Breast epithelium (tissue), 4 donors: Measurements from ENCODE around the gene SLC5A6. TPM values are rescaled to one million over a fixed set of nuclear protein-coding genes. Genes with fewer than 3 reads are reported as not detected.

ENCODE experiments used
- DNase-seq, 2 donors: peaks; one replicate each; pipeline ENCODE4 v3.0.0-alpha.2; 2019; ENCODE audit warnings: low spot score in 2 of 2
- H3K27ac ChIP-seq, 2 donors: fragments of 200-600 bp; sonication (generic) in 1 of 2; one replicate each; pipeline ENCODE4 v1.5.1; 2016 to 2019; ENCODE audit warnings: mild to moderate bottlenecking in 1 of 2
- H3K27me3 ChIP-seq, 2 donors: fragments of 200-600 bp; sonication (generic) in 1 of 2; one replicate each; pipeline versions ENCODE4 v1.5.1 to v1.6.0; 2017 to 2019; ENCODE audit warnings: control low read depth in 1 of 2, mild to moderate bottlenecking in 1 of 2
- H3K36me3 ChIP-seq: fragments of 200-600 bp; one replicate; pipeline ENCODE4 v1.5.1; 2019
- H3K4me1 ChIP-seq, 2 donors: fragments of 200-600 bp; sonication (generic); one replicate each; pipeline ENCODE4 v1.5.1; 2016 to 2019; ENCODE audit warnings: control low read depth in 1 of 2
- H3K4me3 ChIP-seq, 3 donors: fragments of 200-600 bp; sonication (generic); 1 replicate in 2 of 3; 2 replicates in 1 of 3; pipeline ENCODE4 v1.5.1; 2016 to 2019; ENCODE audit warnings: mild to moderate bottlenecking in 3 of 3, moderate library complexity in 2 of 3
- H3K9me3 ChIP-seq, 2 donors: fragments of 200-600 bp; sonication (generic) in 1 of 2; one replicate each; pipeline ENCODE4 v1.5.1; 2016 to 2019; ENCODE audit warnings: control low read depth in 1 of 2
- CTCF ChIP-seq, 3 donors: fragments of 450-650 bp; IDR thresholded peaks; one replicate each; pipeline ENCODE4 v1.5.1; 2016 to 2017; ENCODE audit warnings: antibody characterized with exemption in 3 of 3, mild to moderate bottlenecking in 3 of 3, moderate library complexity in 3 of 3
- POLR2A ChIP-seq: fragments of 450-650 bp; IDR thresholded peaks from one replicate; pipeline ENCODE4 v1.6.1; 2016; ENCODE audit warnings: antibody characterized with exemption, mild to moderate bottlenecking, moderate library complexity
- POLR2AphosphoS5 ChIP-seq, 3 donors: sonication (generic); formaldehyde crosslinking; IDR thresholded peaks; one replicate each; pipeline ENCODE4 v1.6.1; 2017; ENCODE audit warnings: antibody characterized with exemption in 3 of 3
- intact Hi-C: fragments of 100-400 bp; cut with DNase I; formaldehyde crosslinking; loops from one replicate; pipeline ENCODE4 v1.15.1; 2023; ENCODE audit warnings: low total_unique reads
- total RNA-seq, 3 donors: library from RNA; depleted of rRNA; stranded (reverse); fragments of >200 nt; gene quantifications; one replicate each; pipeline ENCODE4 v1.1.0, GENCODE V29; 2016

The SLC5A6 gene
- total RNA-seq, 3 donors from 2014 or later, result 43.4 to 86.2 (median 84.9) TPM

- no peak overlapping the region for H3K27ac ChIP-seq
- no peak for TF ChIP-seq CTCF (IDR thresholded peaks at IDR 0.05)
- no peak for TF ChIP-seq POLR2A
- no peak for TF ChIP-seq POLR2AphosphoS5 (IDR thresholded peaks at IDR 0.05)
- H3K27me3 ChIP-seq, result no peaks in the 10 kb centered on the region
- DNase-seq, result no peak
- peaks cover 29% of the 10 kb centered on the region for H3K36me3 ChIP-seq
- no peaks in the 10 kb centered on the region for H3K9me3 ChIP-seq
- no peaks in the 10 kb centered on the region for H3K4me1 ChIP-seq
- intact Hi-C loops, result no loop called here
- no peak overlapping the region for H3K4me3 ChIP-seq
Measured at GRCh38 chr2:27236626-27237025, 24.6 kb upstream of the SLC5A6 start.

- no peaks in the 10 kb centered on the region for H3K27me3 ChIP-seq
- no peak for DNase-seq
- intact Hi-C loops, result no loop called here
- no peak overlapping the region for H3K27ac ChIP-seq
- no peak for TF ChIP-seq POLR2AphosphoS5 (IDR thresholded peaks at IDR 0.05)
- no peak for TF ChIP-seq CTCF (IDR thresholded peaks at IDR 0.05)
- no peak for TF ChIP-seq POLR2A
- no peak overlapping the region for H3K4me3 ChIP-seq
- H3K9me3 ChIP-seq, result no peaks in the 10 kb centered on the region
- H3K36me3 ChIP-seq, result peaks cover 28% of the 10 kb centered on the region
- H3K4me1 ChIP-seq, result no peaks in the 10 kb centered on the region
Measured at GRCh38 chr2:27236136-27236535, 24.1 kb upstream of the SLC5A6 start.

DNA sequence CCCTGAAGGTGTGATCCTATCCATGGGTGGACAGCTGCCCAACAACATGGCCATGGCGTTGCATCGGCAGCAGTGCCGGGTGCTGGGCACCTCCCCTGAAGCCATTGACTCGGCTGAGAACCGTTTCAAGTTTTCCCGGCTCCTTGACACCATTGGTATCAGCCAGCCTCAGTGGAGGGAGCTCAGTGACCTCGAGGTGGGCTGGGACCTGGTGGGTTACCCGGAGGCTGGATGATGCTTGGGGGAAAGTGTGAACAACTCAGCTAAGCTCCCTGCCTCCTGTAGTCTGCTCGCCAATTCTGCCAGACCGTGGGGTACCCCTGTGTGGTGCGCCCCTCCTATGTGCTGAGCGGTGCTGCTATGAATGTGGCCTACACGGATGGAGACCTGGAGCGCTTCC is 21.3 kb upstream of the SLC5A6 start:
- Histone ChIP-seq H3K9me3 (no peaks in the 10 kb centered on the region), H3K36me3 (peaks cover 14% of the 10 kb centered on the region), H3K27me3 (no peaks in the 10 kb centered on the region), H3K27ac (no peak overlapping the region), H3K4me3 (no peak overlapping the region), H3K4me1 (no peaks in the 10 kb centered on the region)
- DNase-seq, result no peak
- TF ChIP-seq POLR2A, result no peak
- TF ChIP-seq POLR2AphosphoS5 (IDR thresholded peaks at IDR 0.05), result no peak
- TF ChIP-seq CTCF (IDR thresholded peaks at IDR 0.05), result no peak
- intact Hi-C loops, result no loop called here

GRCh38 chr2:27231921-27232320 is 19.9 kb upstream of the SLC5A6 start:
- Histone ChIP-seq H3K36me3 (peaks cover 12% of the 10 kb centered on the region), H3K4me1 (no peaks in the 10 kb centered on the region), H3K27me3 (no peaks in the 10 kb centered on the region), H3K27ac (no peak overlapping the region), H3K9me3 (no peaks in the 10 kb centered on the region), H3K4me3 (no peak overlapping the region)
- DNase-seq, result no peak
- TF ChIP-seq POLR2A (no peak), POLR2AphosphoS5 (IDR thresholded peaks at IDR 0.05) (no peak), CTCF (IDR thresholded peaks at IDR 0.05) (no peak)
- intact Hi-C loops, result no loop called here

DNA sequence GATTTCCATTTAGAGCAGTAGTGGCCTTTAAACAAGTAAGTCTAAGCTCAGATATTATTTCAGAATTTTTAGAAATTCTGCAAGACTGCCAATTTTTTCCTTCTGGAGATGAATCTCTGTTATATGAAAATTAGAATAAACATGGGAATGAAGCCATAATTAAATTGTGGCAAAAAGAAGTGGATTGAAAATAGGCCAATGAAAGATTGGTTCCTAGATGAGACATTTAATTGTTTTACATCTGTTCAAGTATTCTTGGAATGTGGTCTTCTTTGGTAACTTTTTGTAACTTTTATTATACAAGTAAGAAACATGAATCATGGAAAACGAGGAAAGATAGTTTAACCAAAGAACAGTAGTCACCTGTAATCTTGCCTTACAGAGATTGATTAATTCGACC is 15.4 kb upstream of the SLC5A6 start:
- Histone ChIP-seq H3K36me3 (peaks cover 13% of the 10 kb centered on the region), H3K27me3 (no peaks in the 10 kb centered on the region), H3K27ac (no peak overlapping the region), H3K9me3 (no peaks in the 10 kb centered on the region), H3K4me3 (no peak overlapping the region), H3K4me1 (no peaks in the 10 kb centered on the region)
- DNase-seq, result no peak
- intact Hi-C loops, result no loop called here
- no peak for TF ChIP-seq CTCF (IDR thresholded peaks at IDR 0.05)
- TF ChIP-seq POLR2AphosphoS5 (IDR thresholded peaks at IDR 0.05), result no peak
- TF ChIP-seq POLR2A, result no peak
